ENCODE measurements around the gene ZBTB38.

Gene ZBTB38

GRCh38 chr3:141402476-141403171, 34.3 kb downstream of the ZBTB38 start:
- DNase-seq (ENCODE audit: low read depth in 3 of 3), result peak in 1 of 3 donors; percentile 41

GRCh38 chr3:141403576-141403975, 35.3 kb downstream of the ZBTB38 start:
- no peak for DNase-seq (ENCODE audit: low read depth in 3 of 3)

GRCh38 chr3:141405025-141405424, 36.7 kb downstream of the ZBTB38 start:
- DNase-seq (ENCODE audit: low read depth in 3 of 3), result no peak

GRCh38 chr3:141405591-141405990, 37.3 kb downstream of the ZBTB38 start:
- no peak for DNase-seq (ENCODE audit: low read depth in 3 of 3)

- no peak for DNase-seq (ENCODE audit: low read depth in 3 of 3)
These were observed 38.0 kb downstream of the ZBTB38 start for GRCh38 chr3:141406265-141406664.

GRCh38 chr3:141407047-141407446, 38.7 kb downstream of the ZBTB38 start:
- DNase-seq (ENCODE audit: low read depth in 3 of 3), result no peak

GRCh38 chr3:141407825-141408224, 39.5 kb downstream of the ZBTB38 start:
- DNase-seq (ENCODE audit: low read depth in 3 of 3), result no peak

GRCh38 chr3:141408596-141408995, 40.3 kb downstream of the ZBTB38 start:
- no peak for DNase-seq (ENCODE audit: low read depth in 3 of 3)

GRCh38 chr3:141409940-141410241, 41.6 kb downstream of the ZBTB38 start:
- no peak for DNase-seq (ENCODE audit: low read depth in 3 of 3)

GRCh38 chr3:141410408-141410807, 42.1 kb downstream of the ZBTB38 start:
- DNase-seq (ENCODE audit: low read depth in 3 of 3), result no peak

- no peak for DNase-seq (ENCODE audit: low read depth in 3 of 3)
These were observed 42.5 kb downstream of the ZBTB38 start for GRCh38 chr3:141410846-141411245.

GRCh38 chr3:141411251-141411771, 43.0 kb downstream of the ZBTB38 start:
- DNase-seq (ENCODE audit: low read depth in 3 of 3), result no peak

GRCh38 chr3:141412087-141412935, 44.0 kb downstream of the ZBTB38 start:
- DNase-seq (ENCODE audit: low read depth in 3 of 3), result peak in 2 of 3 donors; percentile 11 to 16

- no peak for DNase-seq (ENCODE audit: low read depth in 3 of 3)
These were observed 44.6 kb downstream of the ZBTB38 start for GRCh38 chr3:141412936-141413354.

GRCh38 chr3:141413391-141413790, 45.1 kb downstream of the ZBTB38 start:
- DNase-seq (ENCODE audit: low read depth in 3 of 3), result peak in 1 of 3 donors; percentile 6

GRCh38 chr3:141413801-141414689, 45.7 kb downstream of the ZBTB38 start:
- no peak for DNase-seq (ENCODE audit: low read depth in 3 of 3)

- DNase-seq (ENCODE audit: low read depth in 3 of 3), result no peak
These were observed 46.6 kb downstream of the ZBTB38 start for GRCh38 chr3:141414800-141415462.

GRCh38 chr3:141415953-141416352, 47.6 kb downstream of the ZBTB38 start:
- no peak for DNase-seq (ENCODE audit: low read depth in 3 of 3)
